Loucy (cell line): ENCODE measurements around the gene GALNT5.

Source experiments
- H2AFZ ChIP-seq: fragments of 200-600 bp; sonication (generic); 2 replicates; pipeline ENCODE4 v1.6.0; 2016; ENCODE audit warnings: antibody characterized with exemption, mild to moderate bottlenecking, low read length, moderate library complexity
- H3F3A ChIP-seq: fragments of 200-600 bp; 2 replicates; pipeline ENCODE4 v1.6.0; 2016; ENCODE audit warnings: antibody characterized with exemption, low read depth, mild to moderate bottlenecking
- H3K27me3 ChIP-seq: fragments of 200-600 bp; sonication (generic); 2 replicates; pipeline ENCODE4 v1.6.1; 2014; ENCODE audit warnings: low read length, mild to moderate bottlenecking; ENCODE audit not compliant: insufficient read depth, poor library complexity, severe bottlenecking
- H3K36me3 ChIP-seq: fragments of 200-600 bp; sonication (generic); 2 replicates; pipeline ENCODE4 v1.6.1; 2016; ENCODE audit warnings: low read length; ENCODE audit not compliant: insufficient read depth
- H3K4me1 ChIP-seq: fragments of 200-600 bp; sonication (generic); 2 replicates; pipeline ENCODE4 v1.5.1; 2014; ENCODE audit warnings: low read length, mild to moderate bottlenecking; ENCODE audit not compliant: insufficient read depth, poor library complexity, severe bottlenecking
- H3K4me2 ChIP-seq: fragments of 200-600 bp; sonication (generic); 2 replicates; pipeline ENCODE4 v1.6.0; 2014; ENCODE audit warnings: antibody characterized with exemption, low read length, low read depth, mild to moderate bottlenecking; ENCODE audit not compliant: poor library complexity, severe bottlenecking
- H3K4me3 ChIP-seq: fragments of 200-600 bp; sonication (generic); 2 replicates; pipeline ENCODE4 v1.5.1; 2014; ENCODE audit warnings: low read length, mild to moderate bottlenecking, mixed read lengths; ENCODE audit not compliant: poor library complexity, severe bottlenecking
- H3K79me2 ChIP-seq: fragments of 200-600 bp; sonication (generic); 2 replicates; pipeline ENCODE4 v1.6.1; 2014; ENCODE audit warnings: low read length; ENCODE audit not compliant: insufficient read depth
- H3K9ac ChIP-seq: fragments of 200-600 bp; sonication (generic); 2 replicates; pipeline ENCODE4 v1.6.0; 2014; ENCODE audit warnings: mild to moderate bottlenecking, low read depth, low read length, moderate library complexity; ENCODE audit not compliant: poor library complexity, severe bottlenecking
- H3K9me2 ChIP-seq: fragments of 200-600 bp; sonication (generic); replicated peaks from 2 replicates; pipeline ENCODE4 v1.6.1; 2016; ENCODE audit warnings: low read depth, low read length, mixed read lengths
- H3K9me3 ChIP-seq: fragments of 200-600 bp; sonication (generic); 2 replicates; pipeline ENCODE4 v1.6.1; 2014; ENCODE audit warnings: mild to moderate bottlenecking, antibody characterized with exemption, low read length, low read depth; ENCODE audit not compliant: insufficient read depth
- H4K20me1 ChIP-seq: fragments of 200-600 bp; sonication (generic); 2 replicates; pipeline ENCODE4 v1.6.0; 2014; ENCODE audit warnings: antibody characterized with exemption, low read length, mild to moderate bottlenecking; ENCODE audit not compliant: insufficient read depth, poor library complexity, severe bottlenecking
- EZH2phosphoT487 ChIP-seq: fragments of 200-600 bp; IDR thresholded peaks from 2 replicates; pipeline ENCODE4 v1.6.1; 2018; ENCODE audit warnings: antibody characterized with exemption, mild to moderate bottlenecking, moderate library complexity, borderline replicate concordance
- TF ChIP-seq, protein P1 (sequence below): fragments of 200-600 bp; sonication (generic); conservative IDR thresholded peaks from 2 replicates; pipeline ENCODE4 v1.5.1; 2014; ENCODE audit warnings: mild to moderate bottlenecking, antibody characterized with exemption, low read length

GALNT5 gene

DNA sequence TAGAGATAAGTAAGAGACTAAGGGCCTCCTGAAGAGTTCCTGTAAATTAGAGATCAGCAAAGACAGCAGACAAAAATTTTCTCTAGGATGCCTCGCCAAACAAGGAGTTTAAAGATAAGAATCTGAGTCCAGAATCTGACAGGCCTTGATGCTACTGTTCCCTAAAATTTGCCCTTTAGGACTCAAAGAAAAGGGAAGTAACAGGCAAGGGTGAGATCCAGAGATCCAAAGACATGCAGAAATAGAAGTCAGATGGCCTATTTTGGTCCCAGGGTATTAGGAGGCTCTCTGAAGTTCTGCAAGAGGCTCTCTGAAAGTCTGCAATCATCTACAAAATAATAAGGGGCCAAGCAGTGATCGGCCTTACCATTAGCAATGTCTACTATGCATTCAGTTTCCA lies 33.0 kb downstream of the GALNT5 start:
- Histone ChIP-seq H3K4me2 (no peak overlapping the region), H3K79me2 (no peaks in the 10 kb centered on the region), H4K20me1 (no peaks in the 10 kb centered on the region), H3K36me3 (no peaks in the 10 kb centered on the region), H3K9me3 (no peaks in the 10 kb centered on the region), H3F3A (no peaks in the 10 kb centered on the region), H3K4me3 (no peak overlapping the region), H3K9ac (no peak overlapping the region), H3K27me3 (no peaks in the 10 kb centered on the region), H3K4me1 (no peaks in the 10 kb centered on the region), H2AFZ (no peak overlapping the region), H3K9me2 (no peaks in the 10 kb centered on the region)
- no peak for TF ChIP-seq EZH2phosphoT487
- TF ChIP-seq, protein P1, sequence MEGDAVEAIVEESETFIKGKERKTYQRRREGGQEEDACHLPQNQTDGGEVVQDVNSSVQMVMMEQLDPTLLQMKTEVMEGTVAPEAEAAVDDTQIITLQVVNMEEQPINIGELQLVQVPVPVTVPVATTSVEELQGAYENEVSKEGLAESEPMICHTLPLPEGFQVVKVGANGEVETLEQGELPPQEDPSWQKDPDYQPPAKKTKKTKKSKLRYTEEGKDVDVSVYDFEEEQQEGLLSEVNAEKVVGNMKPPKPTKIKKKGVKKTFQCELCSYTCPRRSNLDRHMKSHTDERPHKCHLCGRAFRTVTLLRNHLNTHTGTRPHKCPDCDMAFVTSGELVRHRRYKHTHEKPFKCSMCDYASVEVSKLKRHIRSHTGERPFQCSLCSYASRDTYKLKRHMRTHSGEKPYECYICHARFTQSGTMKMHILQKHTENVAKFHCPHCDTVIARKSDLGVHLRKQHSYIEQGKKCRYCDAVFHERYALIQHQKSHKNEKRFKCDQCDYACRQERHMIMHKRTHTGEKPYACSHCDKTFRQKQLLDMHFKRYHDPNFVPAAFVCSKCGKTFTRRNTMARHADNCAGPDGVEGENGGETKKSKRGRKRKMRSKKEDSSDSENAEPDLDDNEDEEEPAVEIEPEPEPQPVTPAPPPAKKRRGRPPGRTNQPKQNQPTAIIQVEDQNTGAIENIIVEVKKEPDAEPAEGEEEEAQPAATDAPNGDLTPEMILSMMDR, result no peak

DNA sequence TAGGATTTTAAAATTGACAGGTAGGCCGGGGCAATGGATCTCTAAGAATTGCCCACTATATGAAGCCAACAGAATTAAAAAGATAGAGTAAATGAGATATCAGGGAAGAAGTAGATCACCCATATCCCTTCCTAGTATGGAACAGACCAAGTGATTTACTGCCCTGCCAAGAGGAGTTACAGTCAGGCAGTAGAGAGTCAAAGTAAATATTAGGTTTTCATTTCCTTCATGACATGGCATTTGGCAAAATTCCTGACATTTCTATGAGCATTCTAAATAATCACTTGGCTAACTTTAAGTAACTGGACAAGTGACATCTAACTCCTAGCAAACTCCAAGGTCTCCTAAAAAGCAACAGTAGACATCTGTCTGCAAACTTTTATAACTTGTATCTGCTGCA lies 33.5 kb downstream of the GALNT5 start:
- Histone ChIP-seq H3K9me2 (no peaks in the 10 kb centered on the region), H3K4me2 (no peak overlapping the region), H3K4me3 (no peak overlapping the region), H2AFZ (no peak overlapping the region), H3F3A (no peaks in the 10 kb centered on the region), H3K27me3 (no peaks in the 10 kb centered on the region), H3K9ac (no peak overlapping the region), H4K20me1 (no peaks in the 10 kb centered on the region), H3K36me3 (no peaks in the 10 kb centered on the region), H3K79me2 (no peaks in the 10 kb centered on the region), H3K9me3 (no peaks in the 10 kb centered on the region), H3K4me1 (no peaks in the 10 kb centered on the region)
- TF ChIP-seq, protein P1, result no peak
- TF ChIP-seq EZH2phosphoT487, result no peak

DNA sequence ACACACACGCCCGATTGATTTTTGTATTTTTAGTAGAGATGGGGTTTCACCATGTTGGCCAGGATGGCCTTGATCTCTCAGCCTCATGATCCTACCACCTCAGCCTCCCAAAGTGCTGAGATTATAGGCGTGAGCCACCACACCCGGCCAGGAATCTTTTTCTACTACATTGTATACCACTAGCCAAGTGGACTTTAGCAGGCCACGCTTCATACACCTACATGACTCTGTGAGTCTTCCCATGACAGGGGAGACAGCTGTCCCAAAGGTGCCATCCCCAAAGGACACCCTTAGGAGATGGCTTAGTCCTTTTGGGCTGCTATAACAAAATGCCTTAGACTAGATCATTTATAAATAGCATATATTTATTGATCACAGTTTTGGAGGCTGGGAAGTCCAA lies 35.3 kb downstream of the GALNT5 start:
- H3K4me2 ChIP-seq, result no peak overlapping the region
- no peaks in the 10 kb centered on the region for H3K9me2 ChIP-seq
- H3K9ac ChIP-seq, result no peak overlapping the region
- H4K20me1 ChIP-seq, result no peaks in the 10 kb centered on the region
- no peaks in the 10 kb centered on the region for H3K4me1 ChIP-seq
- no peaks in the 10 kb centered on the region for H3K79me2 ChIP-seq
- no peaks in the 10 kb centered on the region for H3F3A ChIP-seq
- no peak overlapping the region for H3K4me3 ChIP-seq
- H2AFZ ChIP-seq, result no peak overlapping the region
- no peaks in the 10 kb centered on the region for H3K27me3 ChIP-seq
- no peaks in the 10 kb centered on the region for H3K36me3 ChIP-seq
- no peaks in the 10 kb centered on the region for H3K9me3 ChIP-seq
- TF ChIP-seq EZH2phosphoT487, result no peak
- TF ChIP-seq, protein P1, result no peak
